ENCODE data around the gene POF1B. TPM values are rescaled to one million over a fixed set of nuclear protein-coding genes. Genes with fewer than 3 reads are reported as not detected.
"Not testable (repeated sequence)": the region's sequence is repeated elsewhere in the genome, so short reads cannot be mapped to it uniquely, and the experiment has no call there.

Gene POF1B
- total RNA-seq, 2 donors from 2014 or later = not detected

DNA sequence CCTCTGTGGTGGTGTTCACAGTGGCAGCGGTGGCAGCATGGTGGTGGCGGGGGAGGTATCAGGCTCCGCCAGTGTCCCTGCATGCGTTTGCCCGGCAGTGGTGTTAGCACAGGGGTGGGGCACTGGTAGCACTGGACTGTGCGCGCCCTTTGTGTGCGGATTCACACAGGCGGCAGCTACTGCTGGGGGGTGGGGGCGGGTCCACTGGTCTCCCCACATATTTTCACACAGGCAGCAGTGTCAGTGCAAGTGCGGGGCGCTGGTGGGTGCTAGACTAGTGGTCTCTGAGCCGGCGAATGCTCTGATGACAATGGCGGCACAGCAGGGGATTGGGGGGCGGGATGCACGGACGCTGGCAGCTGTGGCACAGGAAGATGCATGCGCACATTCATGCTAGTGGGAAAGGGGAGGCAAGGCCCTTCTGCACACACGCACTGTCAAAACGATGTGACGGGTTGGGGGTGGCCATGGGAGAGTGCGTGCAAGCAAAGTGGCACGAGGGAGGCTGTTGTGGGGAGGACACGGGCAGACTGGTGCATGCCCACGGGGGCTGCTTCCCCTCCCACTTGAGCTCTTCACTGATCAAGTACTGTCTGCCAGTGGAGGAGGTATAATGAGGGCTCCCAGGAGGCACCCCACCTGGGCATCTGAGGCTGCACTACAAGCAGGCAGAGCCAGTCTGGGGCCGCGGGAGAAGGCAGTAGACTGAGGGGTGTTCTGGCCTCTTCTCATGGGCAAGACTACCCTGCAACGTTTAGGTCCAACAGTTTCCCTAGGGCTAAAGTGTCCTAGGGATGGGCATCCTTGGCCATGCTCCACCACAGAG, 53.0 kb downstream of the POF1B start:
- TF ChIP-seq, protein P1, sequence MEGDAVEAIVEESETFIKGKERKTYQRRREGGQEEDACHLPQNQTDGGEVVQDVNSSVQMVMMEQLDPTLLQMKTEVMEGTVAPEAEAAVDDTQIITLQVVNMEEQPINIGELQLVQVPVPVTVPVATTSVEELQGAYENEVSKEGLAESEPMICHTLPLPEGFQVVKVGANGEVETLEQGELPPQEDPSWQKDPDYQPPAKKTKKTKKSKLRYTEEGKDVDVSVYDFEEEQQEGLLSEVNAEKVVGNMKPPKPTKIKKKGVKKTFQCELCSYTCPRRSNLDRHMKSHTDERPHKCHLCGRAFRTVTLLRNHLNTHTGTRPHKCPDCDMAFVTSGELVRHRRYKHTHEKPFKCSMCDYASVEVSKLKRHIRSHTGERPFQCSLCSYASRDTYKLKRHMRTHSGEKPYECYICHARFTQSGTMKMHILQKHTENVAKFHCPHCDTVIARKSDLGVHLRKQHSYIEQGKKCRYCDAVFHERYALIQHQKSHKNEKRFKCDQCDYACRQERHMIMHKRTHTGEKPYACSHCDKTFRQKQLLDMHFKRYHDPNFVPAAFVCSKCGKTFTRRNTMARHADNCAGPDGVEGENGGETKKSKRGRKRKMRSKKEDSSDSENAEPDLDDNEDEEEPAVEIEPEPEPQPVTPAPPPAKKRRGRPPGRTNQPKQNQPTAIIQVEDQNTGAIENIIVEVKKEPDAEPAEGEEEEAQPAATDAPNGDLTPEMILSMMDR (conservative IDR thresholded peaks at IDR 0.05) = no peak
- H3K9me3 Mint-ChIP-seq = peaks cover 51% of the 10 kb centered on the region
- H3K36me3 Mint-ChIP-seq (ENCODE audit: low read depth) = no peaks in the 10 kb centered on the region
- no peak overlapping the region for H3K27ac Mint-ChIP-seq
- WGBS, 2 experiments (ENCODE audit: insufficient coverage in 1 of 2, insufficient read length in 1 of 2) = 93 to 96% methylated on average over 3 to 28 of the region's 29 CpGs
- Histone ChIP-seq H3K9ac (ENCODE audit: extremely low read depth, low read length, poor library complexity, severe bottlenecking) (no peak overlapping the region), H3K9me3 (ENCODE audit: control insufficient read depth, low read length) (no peaks in the 10 kb centered on the region), H3K4me3 (ENCODE audit: low read length) (no peak overlapping the region), H3K27me3 (ENCODE audit: control insufficient read depth, insufficient read depth, low read length, poor library complexity, severe bottlenecking) (no peaks in the 10 kb centered on the region), H3K27ac (ENCODE audit: low read depth, low read length) (no peak overlapping the region), H3K36me3 (ENCODE audit: control insufficient read depth, insufficient read depth, low read length) (no peaks in the 10 kb centered on the region), H3K4me1 (ENCODE audit: control insufficient read depth, insufficient read depth, low read length) (no peaks in the 10 kb centered on the region)
- H3K4me3 Mint-ChIP-seq = no peak overlapping the region
- H3K27me3 Mint-ChIP-seq (ENCODE audit: insufficient read depth) = no peaks in the 10 kb centered on the region
- DNase-seq = no peak
- no peaks in the 10 kb centered on the region for H3K4me1 Mint-ChIP-seq

DNA sequence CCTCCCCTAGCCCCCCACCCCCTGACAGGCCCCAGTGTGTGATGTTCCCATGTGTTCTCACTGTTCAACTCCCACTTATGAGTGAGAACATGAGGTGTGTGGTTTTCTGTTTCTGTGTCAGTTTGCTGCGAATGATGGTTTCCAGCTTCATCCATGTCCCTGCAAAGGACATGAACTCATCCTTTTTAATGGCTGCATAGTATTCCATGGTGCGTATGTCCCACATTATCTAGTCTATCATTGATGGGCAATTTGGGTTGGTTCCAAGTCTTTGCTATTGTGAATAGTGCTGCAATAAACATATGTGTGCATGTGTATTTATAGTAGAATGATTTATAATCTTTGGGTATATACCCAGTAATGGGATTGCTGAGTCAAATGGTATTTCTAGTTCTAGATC, 68.1 kb downstream of the POF1B start:
- not testable (repeated sequence) for H3K27me3 Mint-ChIP-seq (ENCODE audit: insufficient read depth); H3K4me3 Mint-ChIP-seq; H3K36me3 ChIP-seq (ENCODE audit: control insufficient read depth, insufficient read depth, low read length); H3K4me1 Mint-ChIP-seq; H3K9ac ChIP-seq (ENCODE audit: extremely low read depth, low read length, poor library complexity, severe bottlenecking); H3K4me3 ChIP-seq (ENCODE audit: low read length); H3K4me1 ChIP-seq (ENCODE audit: control insufficient read depth, insufficient read depth, low read length); H3K9me3 ChIP-seq (ENCODE audit: control insufficient read depth, low read length); H3K27ac Mint-ChIP-seq; H3K27me3 ChIP-seq (ENCODE audit: control insufficient read depth, insufficient read depth, low read length, poor library complexity, severe bottlenecking); H3K27ac ChIP-seq (ENCODE audit: low read depth, low read length); H3K36me3 Mint-ChIP-seq (ENCODE audit: low read depth); DNase-seq
- 88% methylated on average over 2 of the region's 2 CpGs; no CpG with 5 or more reads in 1 of the 2 experiments for WGBS, 2 experiments (ENCODE audit: insufficient coverage in 1 of 2, insufficient read length in 1 of 2)
- H3K9me3 Mint-ChIP-seq = peaks cover 48% of the 10 kb centered on the region

DNA sequence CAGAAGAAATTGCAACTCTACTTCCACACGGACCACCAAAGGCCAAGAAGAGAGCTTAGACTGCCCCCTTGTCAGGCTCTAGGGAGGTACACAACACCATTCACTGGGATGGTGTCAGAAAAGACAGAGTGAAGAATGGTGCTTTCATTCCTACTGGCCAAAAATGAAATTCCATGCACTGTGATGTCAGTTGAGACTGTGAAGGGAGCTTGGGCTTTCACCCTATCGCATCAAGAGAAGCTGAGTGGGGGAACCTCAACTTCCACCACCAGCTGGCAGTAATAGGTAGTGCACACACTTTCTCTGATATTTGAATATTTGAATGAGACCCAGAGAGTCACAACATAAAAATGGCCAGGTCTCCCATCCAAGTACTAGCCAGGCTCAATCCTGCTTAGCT, 69.7 kb downstream of the POF1B start:
- Mint-ChIP-seq H3K36me3 (ENCODE audit: low read depth) (no peaks in the 10 kb centered on the region), H3K4me1 (no peaks in the 10 kb centered on the region), H3K9me3 (peaks cover 47% of the 10 kb centered on the region), H3K4me3 (no peak overlapping the region), H3K27ac (no peak overlapping the region), H3K27me3 (ENCODE audit: insufficient read depth) (no peaks in the 10 kb centered on the region)
- peak; percentile 49 for DNase-seq
- H3K9me3 ChIP-seq (ENCODE audit: control insufficient read depth, low read length) = no peaks in the 10 kb centered on the region
- 100% methylated on average over 1 of the region's 2 CpGs; no CpG with 5 or more reads in 1 of the 2 experiments for WGBS, 2 experiments (ENCODE audit: insufficient coverage in 1 of 2, insufficient read length in 1 of 2)
- H3K27ac ChIP-seq (ENCODE audit: low read depth, low read length) = no peak overlapping the region
- TF ChIP-seq, protein P1 (conservative IDR thresholded peaks at IDR 0.05) = peak; percentile 59
- no peak overlapping the region for H3K9ac ChIP-seq (ENCODE audit: extremely low read depth, low read length, poor library complexity, severe bottlenecking)
- no peaks in the 10 kb centered on the region for H3K27me3 ChIP-seq (ENCODE audit: control insufficient read depth, insufficient read depth, low read length, poor library complexity, severe bottlenecking)
- H3K36me3 ChIP-seq (ENCODE audit: control insufficient read depth, insufficient read depth, low read length) = no peaks in the 10 kb centered on the region
- H3K4me1 ChIP-seq (ENCODE audit: control insufficient read depth, insufficient read depth, low read length) = no peaks in the 10 kb centered on the region
- H3K4me3 ChIP-seq (ENCODE audit: low read length) = no peak overlapping the region

Measured in endodermal cell (in vitro differentiated cells).